Stomach (tissue), 4 donors: ENCODE results near the gene NAA11.

Experiments used
- CTCF ChIP-seq, 7 experiments: fragments of 450-650 bp in 4 of 7; fragments of 200-600 bp in 3 of 7; sonication (generic) in 3 of 7; IDR thresholded peaks; one replicate each; pipeline ENCODE4 v1.5.1; 2016 to 2019; ENCODE audit warnings: antibody characterized with exemption in 7 of 7, control low read depth in 2 of 7, mild to moderate bottlenecking in 1 of 7
- EP300 ChIP-seq: sonication (generic); formaldehyde crosslinking; IDR thresholded peaks from one replicate; pipeline ENCODE4 v1.6.1; 2017; ENCODE audit warnings: antibody characterized with exemption
- POLR2A ChIP-seq, 4 donors: fragments of 450-650 bp; IDR thresholded peaks; one replicate each; pipeline ENCODE4 v1.6.1; 2016; ENCODE audit warnings: antibody characterized with exemption in 4 of 4, control low read depth in 2 of 4, mild to moderate bottlenecking in 1 of 4, moderate library complexity in 1 of 4
- POLR2AphosphoS5 ChIP-seq, 3 donors: sonication (generic); formaldehyde crosslinking; IDR thresholded peaks; one replicate each; pipeline ENCODE4 v1.6.1; 2016; ENCODE audit warnings: antibody characterized with exemption in 3 of 3

- TF ChIP-seq EP300 (no peak), CTCF (IDR thresholded peaks at IDR 0.05) (no peak), POLR2A (IDR thresholded peaks at IDR 0.05) (no peak), POLR2AphosphoS5 (IDR thresholded peaks at IDR 0.05) (no peak)
Measured at GRCh38 chr4:79334783-79335182, 8.9 kb upstream of the NAA11 start.
